OCI-LY1 (cell line): ENCODE results near the gene ARID5B.

Source experiments
- H2AFZ ChIP-seq: fragments of 200-600 bp; sonication (generic), shearing (Covaris generic); 2 replicates; pipeline ENCODE4 v1.6.0; 2014; ENCODE audit warnings: antibody characterized with exemption, mild to moderate bottlenecking, low read length
- H3F3A ChIP-seq: fragments of 200-600 bp; sonication (generic), shearing (Covaris generic); 2 replicates; pipeline ENCODE4 v1.6.0; 2014; ENCODE audit warnings: mild to moderate bottlenecking, antibody characterized with exemption, low read length, moderate library complexity; ENCODE audit not compliant: insufficient read depth
- H3K27ac ChIP-seq: fragments of 200-600 bp; sonication (generic); 2 replicates; pipeline ENCODE4 v1.5.1; 2014; ENCODE audit warnings: low read length, mixed run types, mild to moderate bottlenecking, low read depth; ENCODE audit not compliant: poor library complexity, severe bottlenecking
- H3K27me3 ChIP-seq: fragments of 200-600 bp; sonication (generic); 2 replicates; pipeline ENCODE4 v1.6.0; 2014; ENCODE audit warnings: antibody characterized with exemption, mild to moderate bottlenecking, low read length, moderate library complexity; ENCODE audit not compliant: insufficient read depth
- H3K36me3 ChIP-seq: fragments of 200-600 bp; sonication (generic); 2 replicates; pipeline ENCODE4 v1.6.1; 2014; ENCODE audit warnings: mild to moderate bottlenecking, antibody characterized with exemption, low read length, moderate library complexity, mixed read lengths; ENCODE audit not compliant: insufficient read depth
- H3K4me1 ChIP-seq: fragments of 200-600 bp; sonication (generic); 2 replicates; pipeline ENCODE4 v1.5.1; 2014; ENCODE audit warnings: mild to moderate bottlenecking, low read length, moderate library complexity; ENCODE audit not compliant: insufficient read depth, severe bottlenecking
- H3K4me2 ChIP-seq: fragments of 200-600 bp; sonication (generic), shearing (Covaris generic); 2 replicates; pipeline ENCODE4 v1.6.1; 2014; ENCODE audit warnings: low read length
- H3K4me3 ChIP-seq: fragments of 200-600 bp; sonication (generic); 2 replicates; pipeline ENCODE4 v1.5.1; 2014; ENCODE audit warnings: low read length, low read depth, mild to moderate bottlenecking, mixed read lengths; ENCODE audit not compliant: poor library complexity, severe bottlenecking
- H3K79me2 ChIP-seq: fragments of 200-600 bp; shearing (Covaris generic); 2 replicates; pipeline ENCODE4 v1.6.1; 2016; ENCODE audit warnings: mixed run types, low read length, mixed read lengths; ENCODE audit not compliant: insufficient read depth
- H3K9ac ChIP-seq: fragments of 200-600 bp; sonication (generic), shearing (Covaris generic); 2 replicates; pipeline ENCODE4 v1.6.1; 2014; ENCODE audit warnings: mild to moderate bottlenecking, low read length, mixed read lengths
- H3K9me2 ChIP-seq: fragments of 200-600 bp; sonication (generic), shearing (Covaris generic); 2 replicates; pipeline ENCODE4 v1.6.1; 2014; ENCODE audit warnings: low read depth, mild to moderate bottlenecking, low read length, mixed read lengths
- H3K9me3 ChIP-seq: fragments of 200-600 bp; shearing (Covaris generic); 2 replicates; pipeline ENCODE4 v1.6.1; 2014; ENCODE audit warnings: low read length, mixed read lengths
- H4K20me1 ChIP-seq: fragments of 200-600 bp; sonication (generic), shearing (Covaris generic); 2 replicates; pipeline ENCODE4 v1.6.0; 2016; ENCODE audit warnings: mild to moderate bottlenecking, low read length; ENCODE audit not compliant: insufficient read depth
- CTCF ChIP-seq: fragments of 200-600 bp; sonication (generic), shearing (Covaris generic); IDR thresholded peaks from 2 replicates; pipeline ENCODE4 v1.5.1; 2017; ENCODE audit warnings: mild to moderate bottlenecking, antibody characterized with exemption, low read length, moderate library complexity, mixed read lengths
- EZH2 ChIP-seq: fragments of 200-600 bp; sonication (generic), shearing (Covaris generic); IDR thresholded peaks from 2 replicates; pipeline ENCODE4 v1.8.0; 2017; ENCODE audit warnings: borderline replicate concordance, mixed run types, mild to moderate bottlenecking, antibody characterized with exemption, low read length, moderate library complexity, mixed read lengths

ARID5B gene

DNA sequence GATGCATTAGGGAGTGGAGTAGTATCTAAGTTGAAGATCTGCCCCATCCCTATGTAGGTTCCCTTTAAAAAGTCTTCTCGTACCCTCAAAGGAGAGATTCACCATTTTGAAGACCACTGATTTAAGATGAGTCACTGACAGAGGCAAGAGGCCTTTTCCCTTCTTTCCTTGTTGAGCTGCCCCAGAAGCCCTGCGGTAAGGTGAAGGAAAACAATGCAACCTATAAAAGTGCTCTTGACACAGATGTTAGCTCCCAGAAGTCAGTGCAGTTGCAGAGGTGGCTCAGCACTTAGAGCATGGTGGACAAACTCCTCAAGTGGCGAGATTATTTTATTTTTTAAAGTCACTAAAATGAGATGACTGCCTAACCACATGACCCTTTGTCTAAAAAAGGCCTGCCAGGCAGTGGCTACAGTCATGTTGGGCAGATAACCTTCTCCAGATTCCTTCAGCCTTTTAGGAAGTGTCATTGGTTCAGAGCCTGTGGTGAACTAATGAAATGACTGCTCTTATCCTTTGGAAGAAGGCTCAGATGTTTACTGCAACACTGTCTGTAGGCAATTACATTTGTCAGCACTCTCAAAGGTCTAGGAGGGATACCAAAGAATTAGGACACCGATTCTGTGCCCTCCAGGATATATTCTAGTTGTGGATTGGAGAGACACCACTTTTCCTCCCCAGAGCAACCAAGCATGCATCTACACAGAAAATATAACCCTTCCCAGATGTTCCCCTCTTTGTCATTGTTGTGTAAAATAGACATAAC, 88.7 kb downstream of the ARID5B start:
- H4K20me1 ChIP-seq = no peaks in the 10 kb centered on the region
- no peak overlapping the region for H3K9ac ChIP-seq
- H3F3A ChIP-seq = peaks cover 11% of the 10 kb centered on the region
- H3K4me1 ChIP-seq = peaks cover 96% of the 10 kb centered on the region
- H3K36me3 ChIP-seq = peaks cover 11% of the 10 kb centered on the region
- H3K4me2 ChIP-seq = no peak overlapping the region; the same call in 1 of the 2 replicates
- no peaks in the 10 kb centered on the region for H3K9me3 ChIP-seq
- H3K79me2 ChIP-seq = peaks cover 47% of the 10 kb centered on the region
- no peaks in the 10 kb centered on the region for H3K9me2 ChIP-seq
- H3K27me3 ChIP-seq = no peaks in the 10 kb centered on the region
- no peak overlapping the region for H2AFZ ChIP-seq
- no peak overlapping the region for H3K4me3 ChIP-seq
- H3K27ac ChIP-seq = peak overlapping the region; percentile 99
- TF ChIP-seq CTCF (no peak), EZH2 (no peak)

DNA sequence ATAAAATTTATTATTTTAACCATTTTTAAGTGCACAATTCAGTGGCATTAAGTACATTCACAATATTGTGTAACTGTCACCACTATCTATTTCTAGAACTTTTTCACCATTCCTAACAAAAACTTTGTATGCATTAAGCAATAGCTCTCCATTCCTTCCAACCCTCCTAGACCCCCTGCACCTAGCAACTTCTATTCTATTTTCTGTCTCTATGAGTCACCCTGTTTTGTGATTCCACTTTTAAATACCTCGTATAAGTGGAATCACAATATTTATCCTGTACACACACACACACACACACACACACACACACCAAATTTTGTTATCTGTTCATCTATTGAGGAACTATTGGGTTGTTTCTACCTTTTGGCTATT, 89.2 kb downstream of the ARID5B start:
- Histone ChIP-seq H3K9ac (no peak overlapping the region), H3K4me2 (no peak overlapping the region), H2AFZ (no peak overlapping the region), H3K9me3 (no peaks in the 10 kb centered on the region), H3K36me3 (peaks cover 11% of the 10 kb centered on the region), H3K9me2 (no peaks in the 10 kb centered on the region), H3F3A (peaks cover 11% of the 10 kb centered on the region), H3K4me1 (peaks cover 96% of the 10 kb centered on the region), H3K4me3 (no peak overlapping the region), H3K79me2 (peaks cover 47% of the 10 kb centered on the region), H4K20me1 (no peaks in the 10 kb centered on the region), H3K27me3 (no peaks in the 10 kb centered on the region), H3K27ac (peak overlapping the region; percentile 99)
- no peak for TF ChIP-seq EZH2

- Histone ChIP-seq H3K4me1 (peaks cover 96% of the 10 kb centered on the region), H4K20me1 (no peaks in the 10 kb centered on the region), H3F3A (peaks cover 11% of the 10 kb centered on the region), H3K79me2 (peaks cover 47% of the 10 kb centered on the region), H3K27me3 (no peaks in the 10 kb centered on the region), H3K4me3 (no peak overlapping the region), H3K27ac (peak overlapping the region; percentile 99), H3K9ac (no peak overlapping the region), H3K9me2 (no peaks in the 10 kb centered on the region), H3K4me2 (no peak overlapping the region), H3K36me3 (peaks cover 11% of the 10 kb centered on the region), H3K9me3 (no peaks in the 10 kb centered on the region), H2AFZ (no peak overlapping the region)
- TF ChIP-seq EZH2 (no peak), CTCF (no peak)
Measured at GRCh38 chr10:61991166-61991565, 89.7 kb downstream of the ARID5B start.

DNA sequence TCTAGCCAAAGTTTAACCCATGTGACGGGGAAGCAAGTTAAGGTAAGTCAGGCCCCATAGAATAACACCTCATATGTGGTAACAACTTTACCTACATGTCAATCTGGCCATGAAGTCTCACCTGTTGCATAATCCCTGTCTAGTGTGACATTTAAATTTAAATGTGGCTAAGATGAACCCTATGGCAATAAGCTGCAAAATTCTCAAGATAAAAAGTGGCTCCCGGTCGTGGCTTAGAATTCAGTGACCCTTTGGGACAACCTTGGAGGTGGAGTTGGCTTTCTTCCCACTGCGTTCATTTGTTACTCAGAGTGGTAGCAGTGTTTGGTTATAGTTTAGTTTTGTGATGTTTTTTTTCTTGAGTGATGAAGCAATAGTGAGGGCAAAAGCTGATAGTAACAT, 90.6 kb downstream of the ARID5B start:
- Histone ChIP-seq H3K36me3 (peaks cover 11% of the 10 kb centered on the region), H3K27me3 (no peaks in the 10 kb centered on the region), H3K9me2 (no peaks in the 10 kb centered on the region), H4K20me1 (no peaks in the 10 kb centered on the region), H3K4me2 (peak overlapping the region; percentile 57), H3K79me2 (peaks cover 47% of the 10 kb centered on the region), H3K4me3 (peak overlapping the region; percentile 21), H3K4me1 (peaks cover 94% of the 10 kb centered on the region), H3K9ac (peak overlapping the region; percentile 67), H2AFZ (no peak overlapping the region), H3F3A (peaks cover 11% of the 10 kb centered on the region), H3K9me3 (no peaks in the 10 kb centered on the region), H3K27ac (peak overlapping the region; percentile 99)
- TF ChIP-seq EZH2 (no peak), CTCF (no peak)
